Activated CD8-positive, alpha-beta T cell treated with anti-CD3 and anti-CD28 coated beads for 36 hours (primary cell): Measurements from ENCODE around the gene NXN. TPM values are rescaled to one million over a fixed set of nuclear protein-coding genes. Genes with fewer than 3 reads are reported as not detected.
"Not testable (repeated sequence)": the region's sequence is repeated elsewhere in the genome, so short reads cannot be mapped to it uniquely, and the experiment has no call there.

Experiments
- ATAC-seq: fragments of 200-7000 bp; cut with Tn5 transposase; one replicate; pipeline ENCODE4 v1.10.0; 2021; ENCODE audit warnings: mild to moderate bottlenecking, moderate library complexity
- CTCF ChIA-PET: fragments of 350-600 bp; sonication (Branson Sonifier 250); formaldehyde crosslinking; loops from one replicate; lab custom pipeline; 2021; ENCODE audit warnings: antibody characterized with exemption; lab: Charles Lee
- POLR2A ChIA-PET: fragments of 350-600 bp; sonication (Branson Sonifier 250); formaldehyde crosslinking; loops from one replicate; lab custom pipeline; 2021; ENCODE audit warnings: antibody characterized with exemption; lab: Charles Lee
- DNase-seq: peaks from one replicate; pipeline ENCODE4 v3.0.0-alpha.2; 2020
- H3K27ac Mint-ChIP-seq: one replicate; pipeline ENCODE4 v1.8.0; 2021; ENCODE audit warnings: mild to moderate bottlenecking, mixed read lengths
- H3K27me3 Mint-ChIP-seq: one replicate; pipeline ENCODE4 v1.8.0; 2021; ENCODE audit warnings: mixed read lengths
- H3K36me3 Mint-ChIP-seq: one replicate; pipeline ENCODE4 v1.8.0; 2021; ENCODE audit warnings: low read depth, mixed read lengths
- H3K4me1 Mint-ChIP-seq: one replicate; pipeline ENCODE4 v1.8.0; 2021; ENCODE audit warnings: low read depth, mixed read lengths
- H3K4me3 Mint-ChIP-seq: one replicate; pipeline ENCODE4 v1.8.0; 2021; ENCODE audit warnings: mild to moderate bottlenecking, moderate library complexity, mixed read lengths
- H3K9me3 Mint-ChIP-seq: one replicate; pipeline ENCODE4 v1.8.0; 2021; ENCODE audit warnings: mixed read lengths
- intact Hi-C: fragments of 100-400 bp; cut with micrococcal nuclease; formaldehyde crosslinking; loops from one replicate; pipeline ENCODE4 v1.10.0; 2022
- total RNA-seq, 2 experiments: library from RNA; stranded (reverse); gene quantifications; one replicate each; pipeline ENCODE4 v1.2.3, GENCODE V29; 2021
- TF ChIP-seq, protein P1 (sequence below): fragments of 200-600 bp; IDR thresholded peaks from one replicate; pipeline ENCODE4 v1.8.0; 2022; ENCODE audit warnings: antibody characterized with exemption, mild to moderate bottlenecking

NXN gene
- total RNA-seq, 2 experiments from 2014 or later: 1.2 to 1.4 TPM

DNA sequence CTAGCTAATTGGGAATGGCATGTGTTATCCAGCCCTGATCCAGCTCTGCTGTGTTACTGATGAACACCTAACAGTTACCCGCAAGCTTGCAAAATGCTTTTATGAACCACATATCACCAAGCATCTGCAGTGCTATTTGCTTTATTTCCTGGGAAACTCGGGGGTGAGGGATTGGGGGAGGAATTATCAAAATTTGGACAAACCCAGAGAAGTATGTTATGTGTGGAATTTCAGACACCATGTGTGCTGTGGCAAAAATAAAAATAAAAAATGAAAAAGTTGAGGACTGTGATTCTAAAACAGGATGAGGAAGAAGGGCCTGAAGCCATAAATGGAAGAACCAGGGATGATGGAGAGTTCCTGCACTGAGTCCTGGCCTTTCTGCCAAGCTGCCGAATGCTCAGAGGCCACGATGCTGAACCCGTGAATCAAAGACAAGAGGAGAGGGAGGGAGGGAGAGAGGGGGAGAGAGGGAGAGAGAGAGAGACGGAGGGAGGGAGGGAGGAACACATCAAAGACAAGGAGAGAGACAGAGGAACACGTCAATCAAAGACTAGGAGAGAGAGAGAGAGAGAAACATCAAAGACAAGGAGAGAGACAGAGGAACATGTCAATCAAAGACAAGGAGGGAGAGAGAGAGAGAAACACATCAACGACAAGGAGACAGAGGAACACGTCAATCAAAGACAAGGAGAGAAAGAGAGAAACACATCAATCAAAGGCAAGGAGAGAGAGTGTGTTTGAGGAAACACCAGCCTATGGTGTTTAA is 107.6 kb downstream of the NXN start:
- Mint-ChIP-seq H3K4me3 (no peak overlapping the region), H3K27me3 (peaks cover 15% of the 10 kb centered on the region), H3K36me3 (no peaks in the 10 kb centered on the region), H3K9me3 (peaks cover 3% of the 10 kb centered on the region), H3K4me1 (peaks cover 8% of the 10 kb centered on the region), H3K27ac (no peak overlapping the region)
- DNase-seq: no peak
- ATAC-seq: no peak
- CTCF ChIA-PET: interaction anchor here (1.6 to 2.6 kb wide), 2 partner anchors 8 to 109 kb away, joined by 5 to 9 read pairs; no protein-coding TSS in a partner anchor
- POLR2A ChIA-PET: no interaction called here
- intact Hi-C loops: no loop called here
- TF ChIP-seq, protein P1, sequence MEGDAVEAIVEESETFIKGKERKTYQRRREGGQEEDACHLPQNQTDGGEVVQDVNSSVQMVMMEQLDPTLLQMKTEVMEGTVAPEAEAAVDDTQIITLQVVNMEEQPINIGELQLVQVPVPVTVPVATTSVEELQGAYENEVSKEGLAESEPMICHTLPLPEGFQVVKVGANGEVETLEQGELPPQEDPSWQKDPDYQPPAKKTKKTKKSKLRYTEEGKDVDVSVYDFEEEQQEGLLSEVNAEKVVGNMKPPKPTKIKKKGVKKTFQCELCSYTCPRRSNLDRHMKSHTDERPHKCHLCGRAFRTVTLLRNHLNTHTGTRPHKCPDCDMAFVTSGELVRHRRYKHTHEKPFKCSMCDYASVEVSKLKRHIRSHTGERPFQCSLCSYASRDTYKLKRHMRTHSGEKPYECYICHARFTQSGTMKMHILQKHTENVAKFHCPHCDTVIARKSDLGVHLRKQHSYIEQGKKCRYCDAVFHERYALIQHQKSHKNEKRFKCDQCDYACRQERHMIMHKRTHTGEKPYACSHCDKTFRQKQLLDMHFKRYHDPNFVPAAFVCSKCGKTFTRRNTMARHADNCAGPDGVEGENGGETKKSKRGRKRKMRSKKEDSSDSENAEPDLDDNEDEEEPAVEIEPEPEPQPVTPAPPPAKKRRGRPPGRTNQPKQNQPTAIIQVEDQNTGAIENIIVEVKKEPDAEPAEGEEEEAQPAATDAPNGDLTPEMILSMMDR: no peak

GRCh38 chr17:869567-870525 is 109.7 kb downstream of the NXN start:
- peaks cover 3% of the 10 kb centered on the region for H3K4me1 Mint-ChIP-seq
- no peak overlapping the region for H3K4me3 Mint-ChIP-seq
- H3K27me3 Mint-ChIP-seq: peaks cover 17% of the 10 kb centered on the region
- ChIA-PET CTCF (interaction anchor here (2.6 kb wide), 1 partner anchor 10 kb away, joined by 9 read pairs; no protein-coding TSS in a partner anchor), POLR2A (interaction anchor here (0.7 kb wide), 1 partner anchor 10 kb away, joined by 3 read pairs; no protein-coding TSS in a partner anchor)
- H3K9me3 Mint-ChIP-seq: peaks cover 3% of the 10 kb centered on the region
- intact Hi-C loops: no loop called here
- DNase-seq (no peak), ATAC-seq (no peak)
- TF ChIP-seq, protein P1: no peak
- H3K36me3 Mint-ChIP-seq: no peaks in the 10 kb centered on the region
- no peak overlapping the region for H3K27ac Mint-ChIP-seq

GRCh38 chr17:869086-869485 is 110.5 kb downstream of the NXN start:
- Mint-ChIP-seq H3K4me1 (peaks cover 3% of the 10 kb centered on the region), H3K4me3 (no peak overlapping the region), H3K27ac (no peak overlapping the region), H3K27me3 (peaks cover 23% of the 10 kb centered on the region), H3K36me3 (no peaks in the 10 kb centered on the region), H3K9me3 (peaks cover 3% of the 10 kb centered on the region)
- TF ChIP-seq, protein P1: no peak
- intact Hi-C loops: no loop called here
- DNase-seq: no peak
- ATAC-seq: no peak
- ChIA-PET CTCF (no interaction called here), POLR2A (no interaction called here)

DNA sequence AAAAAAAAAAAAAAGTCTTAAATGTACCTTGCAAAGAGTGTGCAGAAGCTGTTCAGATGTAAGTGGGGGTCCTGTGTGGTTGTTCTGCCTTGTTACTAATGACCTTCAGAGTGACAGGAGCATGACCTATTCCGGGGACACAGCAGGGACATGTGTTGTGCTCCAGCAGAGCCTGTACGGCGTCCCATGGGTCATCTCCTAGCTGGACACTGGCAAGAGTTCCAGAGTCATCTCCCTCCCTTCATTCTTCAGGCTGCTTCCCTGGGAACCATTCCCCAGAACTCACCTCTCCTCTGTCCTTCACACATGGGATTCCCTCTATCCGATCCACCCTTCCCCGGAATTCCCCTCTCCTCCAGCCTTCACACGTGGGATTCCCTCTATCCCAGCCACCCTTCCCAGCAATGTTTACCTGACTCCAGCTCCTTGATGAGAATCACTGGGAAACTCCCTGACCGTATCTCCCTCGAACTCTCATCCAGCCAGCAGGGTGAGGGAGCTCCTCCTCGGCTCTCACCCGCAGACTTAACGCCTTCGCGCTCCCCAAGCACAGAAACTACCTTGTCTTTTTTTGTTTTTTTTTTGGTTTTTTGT is 111.6 kb downstream of the NXN start:
- intact Hi-C loops: no loop called here
- Mint-ChIP-seq H3K4me3 (no peak overlapping the region), H3K36me3 (no peaks in the 10 kb centered on the region), H3K27ac (no peak overlapping the region), H3K27me3 (peaks cover 26% of the 10 kb centered on the region), H3K9me3 (peaks cover 3% of the 10 kb centered on the region), H3K4me1 (peaks cover 3% of the 10 kb centered on the region)
- TF ChIP-seq, protein P1: no peak
- ATAC-seq (no peak), DNase-seq (no peak)
- CTCF ChIA-PET: interaction anchor here (0.9 kb wide), 1 partner anchor 12 kb away, joined by 3 read pairs; no protein-coding TSS in a partner anchor
- POLR2A ChIA-PET: no interaction called here

DNA sequence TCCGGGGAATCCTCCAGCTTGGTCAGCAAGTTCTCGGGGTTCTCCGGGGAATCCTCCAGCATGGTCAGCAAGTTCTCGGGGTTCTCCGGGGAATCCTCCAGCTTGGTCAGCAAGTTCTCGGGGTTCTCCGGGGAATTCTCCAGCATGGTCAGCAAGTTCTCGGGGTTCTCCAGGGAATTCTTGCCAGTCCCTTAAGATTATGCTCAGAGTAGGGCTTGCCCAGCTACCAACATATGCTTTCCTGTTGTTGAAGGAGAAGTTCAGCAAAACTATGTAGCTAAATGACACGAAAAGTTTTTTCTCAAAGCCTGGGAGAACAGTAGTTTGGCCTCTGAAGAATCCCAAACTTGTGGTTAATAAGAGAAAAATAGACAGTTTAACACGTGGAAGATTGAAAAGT is 112.3 kb downstream of the NXN start:
- H3K4me3 Mint-ChIP-seq, H3K36me3 Mint-ChIP-seq: not testable (repeated sequence)

More for the DNA sequence above, 112.3 kb downstream of the NXN start:
- H3K27ac Mint-ChIP-seq, H3K4me1 Mint-ChIP-seq, ATAC-seq, POLR2A ChIA-PET, H3K9me3 Mint-ChIP-seq, DNase-seq, CTCF ChIA-PET, intact Hi-C loops: not testable (repeated sequence)
- H3K27me3 Mint-ChIP-seq: peaks cover 25% of the 10 kb centered on the region
